Brain microvascular endothelial cell (primary cell): ENCODE data around the gene ACOT2.
"Not testable (repeated sequence)": the region's sequence is repeated elsewhere in the genome, so short reads cannot be mapped to it uniquely, and the experiment has no call there.

Experiments used
- DNase-seq: peaks from one replicate; pipeline ENCODE4 v3.0.0-alpha.2; 2020
- H3K27ac ChIP-seq: fragments of 250-450 bp; sonication (Bioruptor Pico); 2 replicates; pipeline ENCODE4 v1.5.1; 2020; ENCODE audit warnings: mild to moderate bottlenecking, moderate library complexity
- H3K27me3 ChIP-seq: fragments of 250-450 bp; sonication (Bioruptor Pico); replicated peaks from 2 replicates; pipeline ENCODE4 v1.5.1; 2020; ENCODE audit warnings: mild to moderate bottlenecking
- H3K36me3 ChIP-seq: fragments of 250-450 bp; sonication (Bioruptor Pico); replicated peaks from 2 replicates; pipeline ENCODE4 v1.5.1; 2020; ENCODE audit warnings: mild to moderate bottlenecking
- H3K4me3 ChIP-seq: 2 replicates; pipeline ENCODE4 v1.5.1; 2011; ENCODE audit warnings: low read depth, mild to moderate bottlenecking, control low read depth, low read length, moderate library complexity
- CTCF ChIP-seq: IDR thresholded peaks from 2 replicates; pipeline ENCODE4 v1.5.1; 2011; ENCODE audit warnings: low read depth, mild to moderate bottlenecking, moderate library complexity, low read length, control low read depth, inconsistent platforms; ENCODE audit errors: missing control alignments
- in situ Hi-C: cut with HindIII; loops from 2 replicates; pipeline ENCODE4 v1.10.0; 2017; ENCODE audit warnings: low sequenced_read_pairs, low pct_ligation_motif_present

Gene ACOT2

DNA sequence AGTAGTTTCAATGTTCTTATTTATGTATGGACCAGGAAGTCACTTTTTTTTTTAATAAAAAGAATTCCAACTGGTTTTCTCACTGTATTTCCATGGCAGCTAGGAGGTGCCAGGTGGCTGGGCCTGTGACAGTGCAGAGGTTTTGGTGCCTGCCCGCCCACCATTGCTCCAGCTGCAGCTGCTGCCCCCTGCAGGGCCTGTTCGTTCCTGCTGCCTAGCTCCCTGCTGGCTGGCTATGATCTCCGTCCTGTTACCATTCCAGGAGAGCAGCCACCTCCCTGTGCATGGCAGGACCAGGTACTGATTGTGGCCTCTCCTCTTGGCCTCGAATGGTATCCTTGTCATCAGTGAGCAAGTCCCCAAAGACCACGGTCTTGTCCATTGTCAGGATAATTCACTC, 30.0 kb upstream of the ACOT2 start:
- H3K27ac ChIP-seq, H3K27me3 ChIP-seq, H3K36me3 ChIP-seq, in situ Hi-C loops, H3K4me3 ChIP-seq: not testable (repeated sequence)
- TF ChIP-seq CTCF: peak; percentile 71
- peak; percentile 18 for DNase-seq

DNA sequence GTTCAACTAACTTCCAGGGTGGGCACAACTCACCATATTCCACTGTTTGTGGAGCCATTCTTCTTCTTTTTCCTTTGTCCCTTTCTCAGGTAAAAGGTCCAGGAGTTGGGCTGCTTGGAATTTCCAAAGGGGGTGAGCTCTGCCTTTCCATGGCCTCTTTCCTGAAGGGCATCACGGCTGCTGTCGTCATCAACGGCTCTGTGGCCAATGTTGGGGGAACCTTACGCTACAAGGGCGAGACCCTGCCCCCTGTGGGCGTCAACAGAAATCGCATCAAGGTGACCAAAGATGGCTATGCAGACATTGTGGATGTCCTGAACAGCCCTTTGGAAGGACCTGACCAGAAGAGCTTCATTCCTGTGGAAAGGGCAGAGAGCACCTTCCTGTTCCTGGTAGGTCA, 26.1 kb upstream of the ACOT2 start:
- H3K4me3 ChIP-seq, DNase-seq, H3K27ac ChIP-seq, H3K36me3 ChIP-seq, in situ Hi-C loops, H3K27me3 ChIP-seq: not testable (repeated sequence)

DNA sequence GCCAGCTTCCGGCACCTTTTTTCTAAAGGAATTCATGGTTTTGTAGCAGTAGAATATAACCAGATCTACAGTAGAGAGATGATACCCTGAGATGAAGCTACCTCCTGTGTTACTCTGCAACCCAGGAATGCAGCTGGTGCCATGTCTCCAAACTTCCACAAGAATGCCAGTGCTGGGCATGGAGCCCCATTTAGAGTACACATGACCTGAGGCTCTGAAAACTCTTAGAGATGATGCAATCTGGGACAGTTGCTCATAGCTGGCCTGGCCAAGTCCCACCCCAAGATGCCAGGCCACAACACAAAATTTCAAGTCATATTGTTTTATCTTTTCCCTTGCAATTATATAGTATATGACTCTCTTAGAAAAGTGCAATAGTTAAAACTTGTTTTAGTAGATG, 23.7 kb upstream of the ACOT2 start:
- in situ Hi-C loops, H3K36me3 ChIP-seq, DNase-seq, H3K27me3 ChIP-seq, H3K4me3 ChIP-seq, H3K27ac ChIP-seq: not testable (repeated sequence)

- DNase-seq, H3K4me3 ChIP-seq, H3K27me3 ChIP-seq, H3K36me3 ChIP-seq, in situ Hi-C loops, H3K27ac ChIP-seq: not testable (repeated sequence)
These were observed 19.9 kb upstream of the ACOT2 start for GRCh38 chr14:73549097-73549496.

DNA sequence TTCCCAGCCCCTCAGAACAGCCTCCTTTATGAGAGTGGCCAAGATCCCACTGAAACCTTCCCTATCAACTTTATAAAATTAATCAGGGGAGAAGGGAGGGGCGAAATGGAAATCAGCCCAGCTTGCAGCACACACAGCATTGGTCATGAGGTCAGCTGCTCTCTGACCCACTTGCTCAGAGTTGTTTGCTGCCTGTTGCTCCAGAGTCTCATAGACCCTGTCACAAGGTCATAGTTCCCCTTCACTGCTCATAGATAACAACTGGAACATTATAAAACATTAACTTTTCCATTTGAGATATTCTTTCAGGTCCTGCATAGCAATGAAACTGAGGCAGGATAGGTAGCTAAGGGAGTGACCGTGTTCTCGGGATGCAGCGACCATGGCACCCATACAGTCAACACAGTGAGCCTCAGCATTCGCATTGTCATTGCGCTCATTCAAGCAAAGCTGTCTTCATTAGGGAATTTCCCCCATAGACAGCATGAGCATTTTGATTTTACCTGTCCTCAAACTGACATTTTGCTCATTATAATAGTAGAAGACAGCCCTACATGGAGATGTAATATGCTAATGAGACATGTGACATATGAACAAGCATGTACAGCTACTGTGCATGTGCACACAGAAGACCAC, 19.0 kb upstream of the ACOT2 start:
- in situ Hi-C loops, H3K27me3 ChIP-seq, DNase-seq, H3K27ac ChIP-seq, H3K4me3 ChIP-seq, H3K36me3 ChIP-seq: not testable (repeated sequence)

DNA sequence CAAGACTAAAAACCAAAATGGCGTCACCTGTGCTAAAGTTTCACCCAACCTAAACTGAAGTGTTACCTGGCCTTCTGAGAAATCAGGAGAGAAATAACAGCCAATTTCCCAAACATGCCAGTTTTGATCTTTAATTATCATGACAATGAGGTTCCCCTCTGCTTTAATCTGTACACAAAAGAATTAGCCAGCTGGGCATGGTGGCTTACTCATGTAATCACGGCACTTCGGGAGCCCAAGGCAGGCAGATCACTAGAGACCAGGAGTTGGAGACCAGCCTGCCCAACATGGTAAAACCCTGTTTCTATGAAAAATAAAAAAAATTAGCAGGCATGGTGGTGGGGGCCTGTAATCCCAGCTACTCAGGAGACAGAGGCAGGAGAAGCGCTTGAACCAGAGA, 15.2 kb upstream of the ACOT2 start:
- no peak for TF ChIP-seq CTCF
- in situ Hi-C loops: no loop called here
- Histone ChIP-seq H3K27ac (no peak overlapping the region), H3K36me3 (no peaks in the 10 kb centered on the region), H3K27me3 (no peaks in the 10 kb centered on the region), H3K4me3 (no peak overlapping the region)
- DNase-seq: no peak

- H3K36me3 ChIP-seq, H3K27ac ChIP-seq, DNase-seq, in situ Hi-C loops, H3K4me3 ChIP-seq, H3K27me3 ChIP-seq: not testable (repeated sequence)
These were observed 11.8 kb upstream of the ACOT2 start for GRCh38 chr14:73557201-73557600.

- DNase-seq, H3K27ac ChIP-seq, in situ Hi-C loops, H3K27me3 ChIP-seq, H3K36me3 ChIP-seq, H3K4me3 ChIP-seq: not testable (repeated sequence)
These were observed 10.8 kb upstream of the ACOT2 start for GRCh38 chr14:73558238-73558637.

GRCh38 chr14:73562256-73562655, 6.8 kb upstream of the ACOT2 start:
- DNase-seq, H3K27ac ChIP-seq, H3K27me3 ChIP-seq, H3K4me3 ChIP-seq, in situ Hi-C loops, H3K36me3 ChIP-seq: not testable (repeated sequence)

GRCh38 chr14:73562696-73563095, 6.3 kb upstream of the ACOT2 start:
- DNase-seq, H3K4me3 ChIP-seq, H3K27ac ChIP-seq, in situ Hi-C loops, H3K27me3 ChIP-seq, H3K36me3 ChIP-seq: not testable (repeated sequence)

DNA sequence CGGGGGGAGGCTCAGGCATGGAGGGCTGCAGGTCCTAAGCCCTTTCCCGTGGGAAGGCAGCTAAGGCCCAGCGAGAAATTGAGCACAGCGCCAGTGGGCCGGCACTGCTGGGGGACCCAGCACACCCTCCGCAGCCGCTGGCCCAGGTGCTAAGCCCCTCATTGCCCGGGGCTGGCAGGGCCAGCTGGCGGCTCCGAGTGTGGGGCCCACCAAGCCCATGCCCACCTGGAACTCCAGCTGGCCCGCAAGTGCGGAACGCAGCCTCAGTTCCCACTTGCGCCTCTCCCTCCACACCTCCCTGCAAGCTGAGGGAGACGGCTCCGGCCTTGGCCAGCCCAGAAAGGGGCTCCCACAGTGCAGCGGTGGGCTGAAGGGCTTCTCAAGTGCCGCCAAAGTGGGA, 2.6 kb upstream of the ACOT2 start:
- H3K27me3 ChIP-seq, in situ Hi-C loops, H3K27ac ChIP-seq: not testable (repeated sequence)

GRCh38 chr14:73566935-73567334, 2.1 kb upstream of the ACOT2 start:
- H3K4me3 ChIP-seq, H3K27me3 ChIP-seq, DNase-seq, H3K36me3 ChIP-seq, H3K27ac ChIP-seq, in situ Hi-C loops: not testable (repeated sequence)

More for the DNA sequence above, 2.6 kb upstream of the ACOT2 start:
- H3K36me3 ChIP-seq, H3K4me3 ChIP-seq, DNase-seq: not testable (repeated sequence)
